Activated T-helper 1 cell treated with anti-CD3 and anti-CD28 coated beads, Interleukin-2, amount 50 U/mL, for 16 hours (primary cell): ENCODE results near the gene DES.

Source experiments
- DNase-seq, 2 donors: peaks; one replicate each; pipeline ENCODE4 v3.0.0-alpha.2; 2020; ENCODE audit warnings: low read depth in 1 of 2, low spot score in 1 of 2

The DES gene

GRCh38 chr2:219453671-219454590 is 35.8 kb downstream of the DES start:
- DNase-seq, result no peak

DNA sequence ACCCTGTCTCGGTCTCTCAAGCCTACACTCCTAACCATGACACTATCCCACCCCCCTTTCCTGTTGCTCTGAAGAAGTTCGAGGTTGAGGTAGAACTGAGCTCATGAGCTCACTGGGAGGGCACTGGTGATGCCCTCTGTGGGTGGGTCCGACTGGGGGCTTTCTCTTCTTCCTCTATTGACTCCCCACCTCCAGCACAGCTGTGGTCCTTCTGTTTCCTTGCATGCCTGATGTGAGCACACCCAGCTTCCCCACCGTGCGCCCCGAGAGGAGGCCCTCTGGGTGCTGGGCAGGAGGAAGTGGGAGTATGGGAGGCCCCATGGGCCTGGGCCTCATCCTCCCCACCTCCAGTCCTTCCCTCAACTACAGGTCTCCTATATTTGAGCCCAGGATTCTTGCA is 37.4 kb downstream of the DES start:
- no peak for DNase-seq

- DNase-seq, result no peak
Observed at GRCh38 chr2:219457784-219458369, 39.7 kb downstream of the DES start.

DNA sequence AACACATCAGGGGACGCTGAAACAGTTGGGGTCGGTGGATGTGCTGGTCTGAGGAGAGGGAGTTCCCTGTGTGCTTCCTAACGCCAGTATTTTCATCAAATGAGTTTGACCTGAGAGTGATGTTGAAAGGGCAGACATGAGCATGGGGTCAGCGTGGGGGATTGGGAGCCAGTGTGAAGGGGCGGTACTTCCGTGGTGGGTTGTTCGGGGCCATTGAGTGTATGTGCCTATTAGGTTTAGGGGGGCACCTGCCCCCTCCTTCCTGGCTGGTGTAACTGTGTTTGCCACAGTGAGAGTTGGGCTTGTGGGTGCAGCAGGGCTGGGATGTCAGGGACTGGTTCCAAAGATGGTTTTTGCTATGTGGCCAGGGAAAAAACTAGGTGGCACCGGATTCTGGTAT is 40.8 kb downstream of the DES start:
- DNase-seq, result no peak

DNA sequence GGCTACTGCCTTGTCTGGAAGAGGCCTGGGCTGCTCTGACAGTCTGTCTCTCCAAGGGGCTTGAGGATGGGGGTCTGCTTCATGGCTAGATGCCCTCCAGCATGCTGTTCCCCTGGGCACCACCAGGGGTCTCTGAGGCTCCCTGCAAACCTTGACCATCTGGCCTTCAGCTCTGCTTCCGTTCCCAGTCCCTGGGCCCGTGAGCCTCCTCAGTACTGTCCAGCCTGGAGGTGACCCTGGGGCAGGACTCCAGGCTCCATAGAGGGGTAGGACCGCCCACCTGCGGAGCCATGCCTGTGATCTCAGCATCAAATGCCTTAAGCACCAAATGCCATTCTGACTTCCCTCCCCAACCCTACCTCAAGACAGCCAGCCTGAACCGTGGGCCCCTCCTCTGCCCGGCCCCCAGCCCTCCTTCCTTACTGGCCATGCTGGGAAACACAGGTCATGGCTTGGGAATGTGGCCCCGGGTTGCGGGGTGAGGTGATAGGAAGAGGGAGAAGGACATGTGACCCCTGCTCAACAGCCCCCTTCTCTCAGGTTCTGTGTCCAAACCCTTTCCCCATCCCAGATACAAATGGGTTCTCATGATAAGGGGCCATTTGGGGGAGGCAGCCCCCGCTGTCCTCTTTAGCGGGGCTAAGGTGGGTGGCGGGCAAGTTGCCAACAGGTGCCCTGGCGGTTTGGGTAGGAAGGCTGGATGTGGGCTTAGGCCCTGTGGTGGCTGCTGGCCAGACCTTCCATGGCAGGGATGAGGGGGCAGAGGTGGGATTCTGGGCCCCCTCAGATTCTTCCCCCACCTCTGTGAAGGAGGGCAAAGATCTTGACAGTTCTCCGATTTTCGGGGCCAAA is 41.5 kb downstream of the DES start:
- peak in 1 of 2 donors; percentile 13 for DNase-seq

GRCh38 chr2:219460424-219460926 is 42.3 kb downstream of the DES start:
- no peak for DNase-seq

GRCh38 chr2:219461047-219461514 is 42.9 kb downstream of the DES start:
- DNase-seq, result no peak

DNA sequence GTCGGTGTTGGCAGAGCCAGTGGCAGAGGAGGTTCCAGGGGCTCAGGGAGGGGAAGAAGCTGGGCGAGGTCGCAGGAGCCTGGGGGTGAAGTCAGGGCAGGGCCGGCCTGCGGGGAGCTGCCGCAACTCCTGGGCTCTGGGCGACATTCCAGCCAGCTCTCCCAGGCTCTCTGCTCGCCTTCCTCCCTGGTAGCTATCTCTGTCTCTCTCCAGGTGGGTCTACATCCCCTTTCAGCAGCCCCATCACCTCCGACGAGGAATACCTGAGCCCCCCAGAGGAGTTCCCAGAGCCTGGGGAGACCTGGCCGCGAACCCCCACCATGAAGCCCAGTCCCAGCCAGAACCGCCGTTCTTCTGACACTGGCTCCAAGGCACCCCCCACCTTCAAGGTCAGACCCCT is 43.5 kb downstream of the DES start:
- no peak for DNase-seq

DNA sequence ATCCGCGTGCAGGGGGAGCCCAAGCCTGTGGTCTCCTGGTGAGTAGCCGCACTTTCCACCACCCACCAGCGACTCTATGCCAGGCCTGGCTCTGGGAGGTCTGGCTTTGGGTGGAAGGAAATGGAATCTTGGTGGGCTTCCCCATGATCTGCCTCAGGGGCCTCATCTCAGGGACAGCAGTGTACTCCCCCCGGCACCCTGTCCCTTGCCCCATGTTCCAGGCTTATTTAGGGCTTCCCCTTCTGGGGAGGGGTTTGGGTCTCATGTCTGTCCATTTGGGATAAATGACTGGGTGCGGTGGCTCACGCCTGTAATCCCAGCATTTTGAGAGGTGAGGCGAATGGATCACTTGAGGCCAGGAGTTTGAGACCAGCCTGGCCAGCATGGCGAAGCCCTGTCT is 44.2 kb downstream of the DES start:
- DNase-seq, result no peak

- no peak for DNase-seq
Observed at GRCh38 chr2:219464286-219465032, 46.3 kb downstream of the DES start.

GRCh38 chr2:219465659-219466561 is 47.7 kb downstream of the DES start:
- DNase-seq, result no peak

DNA sequence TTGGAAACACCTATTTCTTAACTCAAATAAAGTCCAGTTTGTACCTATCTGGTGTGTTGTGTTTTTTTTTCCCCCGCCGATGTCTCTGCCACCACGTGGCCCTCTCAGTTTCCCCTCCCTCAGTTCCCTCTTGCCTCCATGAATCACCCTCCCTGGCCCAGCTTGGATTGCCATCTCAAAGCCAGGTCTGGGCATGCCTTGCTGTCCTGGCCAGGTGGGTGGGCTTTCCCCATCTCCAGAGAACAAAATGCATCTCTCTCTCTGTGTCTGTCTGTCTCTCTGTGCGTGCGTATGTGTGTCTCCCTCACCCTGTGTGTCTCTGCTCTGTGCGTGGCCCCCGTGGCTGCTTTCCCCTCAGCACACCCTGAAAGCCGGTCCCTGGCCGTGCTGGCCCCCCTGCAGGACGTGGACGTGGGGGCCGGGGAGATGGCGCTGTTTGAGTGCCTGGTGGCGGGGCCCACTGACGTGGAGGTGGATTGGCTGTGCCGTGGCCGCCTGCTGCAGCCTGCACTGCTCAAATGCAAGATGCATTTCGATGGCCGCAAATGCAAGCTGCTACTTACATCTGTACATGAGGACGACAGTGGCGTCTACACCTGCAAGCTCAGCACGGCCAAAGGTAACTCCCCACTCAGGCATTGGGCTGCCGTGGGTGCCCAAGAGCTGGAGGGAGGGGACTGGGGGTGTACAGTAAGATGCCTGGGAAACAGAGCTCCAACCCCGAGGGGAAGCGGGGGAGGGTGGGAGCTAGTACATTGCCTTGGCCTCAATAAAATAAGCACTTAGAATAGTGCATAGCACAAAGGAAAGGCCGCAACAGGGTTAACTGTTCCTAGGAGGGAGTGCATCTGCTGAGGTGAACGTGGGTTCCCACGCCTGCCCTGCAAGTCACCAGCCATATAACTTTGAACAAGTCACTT is 48.9 kb downstream of the DES start:
- no peak for DNase-seq

- no peak for DNase-seq
Observed at GRCh38 chr2:219467736-219468075, 49.5 kb downstream of the DES start.

DNA sequence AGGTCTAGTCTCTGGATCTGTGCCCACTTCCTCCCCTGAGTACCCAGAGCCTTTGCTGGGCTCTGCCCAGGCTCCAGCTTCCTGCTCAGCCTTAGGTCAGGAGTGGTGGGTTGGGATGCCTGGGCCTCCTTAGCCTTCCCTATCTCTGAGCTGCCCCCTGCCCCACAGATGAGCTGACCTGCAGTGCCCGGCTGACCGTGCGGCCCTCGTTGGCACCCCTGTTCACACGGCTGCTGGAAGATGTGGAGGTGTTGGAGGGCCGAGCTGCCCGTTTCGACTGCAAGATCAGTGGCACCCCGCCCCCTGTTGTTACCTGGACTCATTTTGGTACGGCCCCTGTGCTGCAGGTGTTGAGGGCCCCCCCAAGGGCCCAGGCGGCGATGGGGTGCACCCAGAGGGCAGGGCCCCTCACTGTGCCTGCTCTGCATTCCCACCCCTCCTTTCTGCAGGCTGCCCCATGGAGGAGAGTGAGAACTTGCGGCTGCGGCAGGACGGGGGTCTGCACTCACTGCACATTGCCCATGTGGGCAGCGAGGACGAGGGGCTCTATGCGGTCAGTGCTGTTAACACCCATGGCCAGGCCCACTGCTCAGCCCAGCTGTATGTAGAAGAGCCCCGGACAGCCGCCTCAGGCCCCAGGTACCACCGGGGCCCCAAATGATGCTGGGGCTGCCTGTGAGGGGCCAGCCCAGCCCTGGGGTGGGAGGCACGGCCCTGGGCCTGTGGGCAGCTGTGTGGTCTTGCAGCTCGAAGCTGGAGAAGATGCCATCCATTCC is 50.4 kb downstream of the DES start:
- DNase-seq, result no peak

DNA sequence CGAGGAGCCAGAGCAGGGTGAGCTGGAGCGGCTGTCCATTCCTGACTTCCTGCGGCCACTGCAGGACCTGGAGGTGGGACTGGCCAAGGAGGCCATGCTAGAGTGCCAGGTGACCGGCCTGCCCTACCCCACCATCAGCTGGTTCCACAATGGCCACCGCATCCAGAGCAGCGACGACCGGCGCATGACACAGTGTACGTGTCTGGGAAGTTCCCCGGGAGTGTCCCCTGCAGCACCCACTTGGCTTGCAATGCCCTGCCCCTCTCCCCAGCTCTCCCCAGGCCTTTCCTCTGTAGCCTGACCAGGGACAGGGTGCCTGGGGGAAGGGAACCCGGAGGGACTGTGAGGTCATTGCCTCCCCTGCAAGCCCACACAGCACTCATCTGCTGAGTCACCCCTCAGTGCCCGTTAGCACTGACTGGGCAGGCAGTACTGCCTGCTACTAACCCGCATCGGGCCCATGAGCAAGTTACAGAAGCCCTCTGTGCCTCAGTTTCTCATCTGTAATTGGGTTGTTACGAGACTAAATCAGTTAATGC is 51.1 kb downstream of the DES start:
- DNase-seq, result no peak

- no peak for DNase-seq
Observed at GRCh38 chr2:219470429-219470828, 52.3 kb downstream of the DES start.

DNA sequence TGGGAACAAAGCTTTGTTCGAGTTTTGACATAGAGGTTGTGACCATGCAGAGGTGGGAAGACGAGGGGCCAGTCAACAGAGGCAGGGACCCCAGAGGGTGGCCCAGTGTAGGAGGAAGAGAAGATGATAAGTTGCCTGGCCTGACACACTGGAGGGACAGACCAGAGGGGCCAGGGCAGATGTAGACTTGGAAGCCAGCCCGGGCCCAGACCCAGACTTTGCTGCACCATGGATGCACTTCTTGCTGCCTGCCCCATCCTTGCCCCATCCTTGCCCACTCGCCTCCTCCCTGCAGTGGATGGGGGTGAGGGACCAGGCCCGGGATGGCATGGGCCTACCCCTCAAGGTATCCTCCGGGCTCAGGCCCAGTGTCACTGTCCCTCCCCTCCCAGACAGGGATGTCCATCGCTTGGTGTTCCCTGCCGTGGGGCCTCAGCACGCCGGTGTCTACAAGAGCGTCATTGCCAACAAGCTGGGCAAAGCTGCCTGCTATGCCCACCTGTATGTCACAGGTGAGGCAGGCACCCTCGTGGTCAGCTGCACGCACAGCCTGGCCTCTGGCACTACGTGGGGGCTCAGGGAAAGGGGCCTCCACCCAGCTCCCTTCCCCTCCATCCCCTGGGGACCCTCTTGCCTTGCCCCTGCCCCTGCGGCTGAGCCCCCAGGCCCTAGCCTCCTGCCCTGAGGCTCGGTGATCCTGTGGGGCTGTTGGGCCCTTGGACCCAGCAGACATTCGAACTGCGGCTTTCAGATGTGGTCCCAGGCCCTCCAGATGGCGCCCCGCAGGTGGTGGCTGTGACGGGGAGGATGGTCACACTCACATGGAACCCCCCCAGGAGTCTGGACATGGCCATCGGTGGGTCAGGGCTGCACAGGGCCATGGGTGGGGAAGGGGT is 53.5 kb downstream of the DES start:
- DNase-seq, result no peak
